Measurements from ENCODE around the gene ETV5. TPM values are rescaled to one million over a fixed set of nuclear protein-coding genes. Genes with fewer than 3 reads are reported as not detected.

The ETV5 gene
- total RNA-seq, 2 donors from 2014 or later = 56.4 to 84.1 TPM

GRCh38 chr3:186152361-186152798, 43.5 kb upstream of the ETV5 start:
- peaks cover 11% of the 10 kb centered on the region for H3K27me3 ChIP-seq (ENCODE audit: control insufficient read depth, insufficient read depth, low read length, poor library complexity, severe bottlenecking)
- Mint-ChIP-seq H3K4me1 (no peaks in the 10 kb centered on the region), H3K36me3 (ENCODE audit: low read depth) (no peaks in the 10 kb centered on the region), H3K27me3 (ENCODE audit: insufficient read depth) (peaks cover 49% of the 10 kb centered on the region), H3K27ac (no peak overlapping the region), H3K4me3 (no peak overlapping the region), H3K9me3 (no peaks in the 10 kb centered on the region)
- H3K9ac ChIP-seq (ENCODE audit: extremely low read depth, low read length, poor library complexity, severe bottlenecking) = no peak overlapping the region
- H3K4me3 ChIP-seq (ENCODE audit: low read length) = no peak overlapping the region
- WGBS, 2 experiments (ENCODE audit: insufficient coverage in 1 of 2, insufficient read length in 1 of 2) = 81 to 87% methylated on average over 4 to 8 of the region's 8 CpGs
- H3K9me3 ChIP-seq (ENCODE audit: control insufficient read depth, low read length) = no peaks in the 10 kb centered on the region
- H3K4me1 ChIP-seq (ENCODE audit: control insufficient read depth, insufficient read depth, low read length) = no peaks in the 10 kb centered on the region
- no peaks in the 10 kb centered on the region for H3K36me3 ChIP-seq (ENCODE audit: control insufficient read depth, insufficient read depth, low read length)
- no peak for DNase-seq
- no peak overlapping the region for H3K27ac ChIP-seq (ENCODE audit: low read depth, low read length)
- no peak for TF ChIP-seq CTCF (conservative IDR thresholded peaks at IDR 0.05)

GRCh38 chr3:186151077-186151971, 42.4 kb upstream of the ETV5 start:
- peaks cover 11% of the 10 kb centered on the region for H3K27me3 ChIP-seq (ENCODE audit: control insufficient read depth, insufficient read depth, low read length, poor library complexity, severe bottlenecking)
- no peak overlapping the region for H3K27ac Mint-ChIP-seq
- no peak for DNase-seq
- H3K9me3 ChIP-seq (ENCODE audit: control insufficient read depth, low read length) = no peaks in the 10 kb centered on the region
- no peaks in the 10 kb centered on the region for H3K4me1 Mint-ChIP-seq
- WGBS, 2 experiments (ENCODE audit: insufficient coverage in 1 of 2, insufficient read length in 1 of 2) = 92 to 96% methylated on average over 7 of the region's 7 CpGs
- no peak overlapping the region for H3K9ac ChIP-seq (ENCODE audit: extremely low read depth, low read length, poor library complexity, severe bottlenecking)
- peaks cover 49% of the 10 kb centered on the region for H3K27me3 Mint-ChIP-seq (ENCODE audit: insufficient read depth)
- TF ChIP-seq CTCF (conservative IDR thresholded peaks at IDR 0.05) = no peak
- no peak overlapping the region for H3K4me3 ChIP-seq (ENCODE audit: low read length)
- no peak overlapping the region for H3K4me3 Mint-ChIP-seq
- no peaks in the 10 kb centered on the region for H3K9me3 Mint-ChIP-seq
- no peaks in the 10 kb centered on the region for H3K36me3 ChIP-seq (ENCODE audit: control insufficient read depth, insufficient read depth, low read length)
- H3K36me3 Mint-ChIP-seq (ENCODE audit: low read depth) = no peaks in the 10 kb centered on the region
- H3K4me1 ChIP-seq (ENCODE audit: control insufficient read depth, insufficient read depth, low read length) = no peaks in the 10 kb centered on the region
- H3K27ac ChIP-seq (ENCODE audit: low read depth, low read length) = no peak overlapping the region

- H3K4me1 ChIP-seq (ENCODE audit: control insufficient read depth, insufficient read depth, low read length) = no peaks in the 10 kb centered on the region
- no peaks in the 10 kb centered on the region for H3K36me3 ChIP-seq (ENCODE audit: control insufficient read depth, insufficient read depth, low read length)
- DNase-seq = peak; percentile 59
- H3K27me3 ChIP-seq (ENCODE audit: control insufficient read depth, insufficient read depth, low read length, poor library complexity, severe bottlenecking) = peaks cover 11% of the 10 kb centered on the region
- Mint-ChIP-seq H3K36me3 (ENCODE audit: low read depth) (no peaks in the 10 kb centered on the region), H3K27ac (no peak overlapping the region), H3K4me3 (no peak overlapping the region), H3K27me3 (ENCODE audit: insufficient read depth) (peaks cover 52% of the 10 kb centered on the region), H3K4me1 (no peaks in the 10 kb centered on the region), H3K9me3 (no peaks in the 10 kb centered on the region)
- H3K4me3 ChIP-seq (ENCODE audit: low read length) = no peak overlapping the region
- no peak overlapping the region for H3K9ac ChIP-seq (ENCODE audit: extremely low read depth, low read length, poor library complexity, severe bottlenecking)
- TF ChIP-seq CTCF (conservative IDR thresholded peaks at IDR 0.05) = no peak
- H3K27ac ChIP-seq (ENCODE audit: low read depth, low read length) = no peak overlapping the region
- no peaks in the 10 kb centered on the region for H3K9me3 ChIP-seq (ENCODE audit: control insufficient read depth, low read length)
- WGBS, 2 experiments (ENCODE audit: insufficient coverage in 1 of 2, insufficient read length in 1 of 2) = 78 to 83% methylated on average over 8 to 11 of the region's 11 CpGs
These were observed 41.3 kb upstream of the ETV5 start for GRCh38 chr3:186150041-186150830.

All from endodermal cell (in vitro differentiated cells).